IPS-11a (cell line): Measurements from ENCODE around the gene DEFB114.

Source experiments
- H3K4me3 ChIP-seq: one replicate; pipeline ENCODE4 v1.5.1; 2013; ENCODE audit warnings: low read depth, low read length, control low read depth

The DEFB114 gene

DNA sequence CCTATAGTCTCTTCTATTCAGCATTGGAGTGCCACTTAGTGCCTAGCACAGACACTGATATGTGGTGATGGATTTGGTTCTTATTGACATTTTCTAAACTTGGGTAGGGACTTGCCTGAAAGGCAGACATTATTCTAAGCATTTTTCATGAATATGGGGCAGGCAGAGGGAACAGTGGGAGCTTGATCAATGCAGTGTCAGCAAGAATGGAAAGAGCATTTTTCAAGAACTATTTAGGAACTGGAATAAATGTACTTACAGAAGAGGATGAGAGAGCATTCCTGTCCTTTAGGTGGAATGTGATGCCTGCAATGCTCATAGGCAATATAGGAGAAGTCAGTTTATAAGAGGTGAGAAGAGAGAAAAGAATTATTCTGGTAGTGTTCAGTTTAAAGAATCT lies 26.2 kb downstream of the DEFB114 start:
- no peak overlapping the region for H3K4me3 ChIP-seq

DNA sequence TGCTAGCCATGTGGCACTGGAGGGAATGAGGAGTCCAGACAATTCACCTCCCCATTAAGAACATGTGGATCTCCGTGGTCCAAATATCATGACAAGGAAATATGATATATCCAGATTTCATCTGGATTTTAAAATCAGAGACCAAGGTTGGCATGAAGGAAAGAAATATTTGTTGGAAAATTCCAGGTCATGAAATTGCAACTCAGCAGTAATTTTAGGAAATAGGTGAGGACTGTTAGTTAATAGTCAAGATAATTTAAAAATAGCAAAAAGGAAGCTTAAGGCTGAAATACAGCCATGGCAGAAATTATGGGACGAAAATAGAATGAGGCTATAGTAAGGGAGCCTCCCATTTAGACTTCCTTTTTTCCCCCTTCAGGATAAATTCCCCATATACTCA lies 26.9 kb downstream of the DEFB114 start:
- no peak overlapping the region for H3K4me3 ChIP-seq

DNA sequence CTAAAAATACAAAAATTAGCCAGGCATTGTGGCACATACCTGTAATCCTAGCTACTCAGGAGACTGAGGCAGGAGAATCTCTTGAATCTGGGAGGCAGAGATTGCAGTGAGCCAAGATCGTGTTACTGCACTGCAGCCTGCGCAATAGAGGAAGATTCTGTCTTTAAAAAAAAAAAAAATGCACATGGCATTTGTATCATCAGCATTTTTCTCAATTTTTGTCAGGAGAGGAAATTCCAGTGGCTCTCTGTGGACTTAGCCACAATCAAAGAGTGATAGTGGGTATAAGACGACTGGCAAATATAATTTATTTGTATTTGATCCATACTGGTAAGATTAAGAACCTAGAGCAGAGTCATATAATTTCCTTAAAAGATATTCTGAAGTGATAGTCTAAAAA lies 28.6 kb downstream of the DEFB114 start:
- no peak overlapping the region for H3K4me3 ChIP-seq

DNA sequence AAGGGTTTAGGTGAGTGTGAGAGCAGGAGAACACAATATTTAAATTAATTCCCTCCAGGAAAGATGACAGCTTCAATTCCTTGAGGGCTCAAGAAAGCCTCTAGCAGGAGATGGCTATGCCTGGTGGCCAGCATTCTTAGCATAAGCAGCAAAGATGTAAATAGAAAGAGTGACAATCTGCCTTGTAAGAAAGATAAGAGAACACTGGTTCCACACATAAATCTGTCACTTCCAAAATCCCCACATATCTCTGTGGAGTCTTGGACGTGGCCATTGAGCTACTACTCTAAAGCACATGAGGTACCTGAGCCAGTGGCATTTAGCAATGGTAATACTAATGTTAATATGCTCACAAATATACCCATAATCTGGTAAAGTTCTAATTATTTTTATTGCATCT lies 29.2 kb downstream of the DEFB114 start:
- H3K4me3 ChIP-seq: no peak overlapping the region

DNA sequence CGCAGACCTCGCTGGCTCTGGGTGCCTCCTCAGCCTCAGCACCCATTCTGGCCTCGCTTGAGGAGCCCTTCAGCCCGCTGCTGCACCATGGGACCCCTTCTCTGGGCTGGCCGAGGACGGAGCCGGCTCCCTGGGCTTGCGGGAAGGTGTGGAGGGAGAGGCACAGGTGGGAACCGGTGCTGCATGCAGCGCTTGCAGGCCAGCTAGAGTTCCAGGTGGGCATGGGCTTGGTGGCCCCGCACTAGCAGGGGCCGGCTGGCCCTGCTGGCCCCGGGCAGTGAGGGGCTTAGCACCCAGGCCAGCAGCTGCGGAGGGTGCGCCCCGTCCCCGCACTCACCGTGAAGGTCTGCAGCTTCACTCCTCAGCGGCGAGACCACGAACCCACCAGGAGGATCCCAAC lies 30.4 kb downstream of the DEFB114 start:
- H3K4me3 ChIP-seq: no peak overlapping the region

DNA sequence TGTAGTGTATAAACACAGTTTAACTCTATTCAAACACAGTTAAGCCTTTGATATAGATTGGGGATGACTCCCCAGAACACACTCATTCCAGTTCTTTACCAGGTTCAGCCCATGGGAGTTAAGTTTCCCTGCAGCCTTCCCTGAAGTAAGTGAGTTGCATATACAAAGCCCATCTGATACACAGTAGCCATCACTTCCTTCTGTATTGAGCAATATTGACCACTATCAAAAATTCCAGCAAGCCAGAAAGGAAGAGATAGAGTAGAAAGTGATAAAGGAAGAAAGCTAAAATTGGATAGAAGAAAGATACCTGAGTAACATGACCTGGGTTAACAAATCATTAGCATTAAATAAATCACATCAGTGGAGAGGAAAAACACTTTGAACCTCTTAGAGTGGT lies 34.6 kb downstream of the DEFB114 start:
- no peak overlapping the region for H3K4me3 ChIP-seq

DNA sequence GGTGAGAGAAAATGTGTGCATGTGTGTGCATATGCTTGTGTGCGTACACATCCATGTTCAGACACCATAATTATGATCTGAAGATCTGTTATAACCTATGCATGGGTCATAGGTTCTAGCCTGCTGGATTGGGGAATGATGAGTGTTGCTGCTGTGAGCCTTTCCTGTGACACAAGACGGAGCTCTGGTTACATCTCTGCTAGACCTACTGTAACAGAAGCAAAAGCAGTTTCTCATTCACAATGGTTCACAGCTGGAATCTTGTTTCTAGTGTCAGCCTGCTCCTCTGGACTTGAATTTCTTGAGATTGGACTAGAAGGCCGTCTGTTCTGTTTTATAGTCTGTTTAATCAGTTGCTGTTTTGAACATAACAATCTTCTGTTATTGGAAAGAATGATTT lies 40.1 kb downstream of the DEFB114 start:
- H3K4me3 ChIP-seq: no peak overlapping the region

DNA sequence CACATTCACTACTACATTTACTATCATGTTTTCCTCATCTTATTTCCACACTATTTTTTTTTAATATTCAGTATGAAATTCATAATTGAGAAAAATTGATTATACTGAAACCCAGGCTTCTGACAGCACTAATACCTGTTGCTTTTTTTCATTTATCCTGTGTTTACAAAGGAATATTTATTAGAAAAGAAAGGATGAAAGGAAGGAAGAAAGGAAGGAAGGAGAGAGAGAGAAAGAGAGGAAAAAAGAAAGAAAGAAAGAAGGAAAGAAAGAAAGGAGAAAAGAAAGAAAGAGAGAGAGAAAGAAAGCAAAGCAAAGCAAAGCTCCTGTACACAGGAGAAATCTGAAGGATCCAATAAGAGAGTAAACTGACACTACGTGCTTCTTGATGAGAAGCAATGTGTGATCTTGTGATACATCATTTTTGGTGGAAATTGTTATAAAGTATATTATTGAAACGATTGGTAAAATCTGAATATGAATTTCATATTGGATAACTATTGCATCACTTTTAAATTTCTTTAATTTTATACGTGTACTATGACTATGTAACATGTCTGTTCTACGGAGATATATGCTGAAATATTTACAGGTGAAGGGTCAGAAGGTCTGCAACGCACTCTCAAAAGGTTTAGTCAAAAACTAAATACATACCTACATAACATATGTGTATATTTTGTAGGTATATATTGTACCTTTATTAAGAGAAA lies 43.9 kb downstream of the DEFB114 start:
- H3K4me3 ChIP-seq: no peak overlapping the region

DNA sequence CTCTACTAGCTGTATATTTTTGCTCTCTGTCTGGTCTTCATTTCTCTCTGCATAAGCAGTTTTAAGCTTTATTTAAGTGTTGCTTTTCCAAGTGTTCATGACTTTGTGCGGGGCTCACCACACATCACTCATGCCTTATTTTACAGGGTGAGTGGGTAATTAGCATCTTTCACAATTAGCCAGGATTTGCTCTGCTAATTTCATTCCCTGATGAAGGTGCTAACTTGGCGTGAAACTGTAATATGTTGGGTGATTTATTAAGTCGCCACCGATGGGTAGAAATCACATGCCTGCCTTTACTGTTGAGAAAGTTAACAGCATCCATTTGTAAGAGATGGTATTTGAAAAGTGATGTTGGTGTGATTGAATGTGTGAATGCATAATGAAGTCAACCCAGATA lies 44.7 kb downstream of the DEFB114 start:
- no peak overlapping the region for H3K4me3 ChIP-seq

DNA sequence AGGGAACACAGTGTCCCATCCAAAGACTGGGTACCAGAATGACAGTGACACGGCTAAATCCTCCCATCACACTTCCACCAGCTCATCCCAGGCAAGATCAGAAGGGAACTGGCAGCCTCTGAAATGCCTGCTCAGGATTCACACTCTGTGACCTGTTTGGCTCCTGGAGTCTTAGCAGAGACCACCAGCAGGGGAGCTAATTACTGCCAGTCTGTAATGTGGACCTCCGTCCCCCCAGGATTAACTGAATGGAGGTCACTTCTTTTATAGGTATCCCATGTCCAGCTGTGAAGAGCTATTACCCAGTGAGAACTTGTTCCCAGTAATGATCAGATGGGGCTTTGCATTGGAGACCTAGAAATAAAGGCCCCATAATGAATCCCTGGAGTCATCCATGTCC lies 45.2 kb downstream of the DEFB114 start:
- no peak overlapping the region for H3K4me3 ChIP-seq

DNA sequence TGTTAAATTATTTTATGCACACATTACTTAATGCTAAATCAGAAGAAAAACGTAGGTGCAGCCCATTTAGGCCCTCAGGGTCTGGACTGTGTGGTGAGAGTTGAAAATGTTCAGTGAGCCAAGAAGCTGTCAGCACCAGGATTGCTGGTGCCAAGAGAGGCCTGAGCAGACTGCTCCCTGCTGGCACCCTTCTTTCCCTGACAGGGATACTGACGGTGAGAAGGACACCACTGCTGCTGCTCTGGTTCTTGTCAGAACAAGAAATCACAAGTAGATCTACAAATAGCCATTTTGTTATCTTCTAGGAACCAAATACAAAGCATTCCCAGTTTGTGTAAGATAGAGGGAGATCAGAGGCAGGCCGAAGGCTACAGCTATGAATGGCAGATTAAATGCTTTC lies 48.9 kb downstream of the DEFB114 start:
- no peak overlapping the region for H3K4me3 ChIP-seq

DNA sequence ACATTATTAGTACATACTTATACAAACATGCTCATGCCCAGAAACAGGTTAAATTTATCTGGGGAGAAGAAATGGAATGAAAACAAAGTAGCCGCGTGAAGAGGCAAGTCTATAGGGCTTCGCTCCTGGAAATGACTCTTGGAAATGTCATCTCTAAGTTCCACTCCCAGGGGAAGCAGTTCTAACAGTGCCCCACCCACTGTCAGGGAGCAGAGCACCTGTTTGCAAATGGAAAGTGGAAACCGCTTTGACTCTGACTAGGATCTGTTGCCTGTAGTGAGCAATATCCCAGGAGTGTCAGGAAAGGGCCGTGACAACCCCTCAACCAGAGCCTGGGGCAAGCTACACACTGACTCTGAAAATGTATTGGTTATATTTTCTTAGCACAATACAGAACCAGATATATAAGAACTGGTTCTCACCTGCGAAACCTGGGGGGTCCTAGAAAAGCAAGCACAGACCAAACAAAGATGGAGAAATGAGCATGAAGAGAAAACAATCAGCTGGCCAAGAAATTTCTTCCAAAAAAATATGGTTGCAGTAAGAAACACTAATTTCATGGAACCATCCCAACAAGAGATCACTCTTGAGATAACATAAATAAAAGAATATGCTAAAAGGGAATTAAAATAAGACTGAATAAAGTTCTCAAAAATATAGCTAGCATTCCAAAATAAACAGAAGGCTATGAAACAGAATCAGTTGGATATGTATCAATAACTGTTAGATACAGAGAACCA lies 50.2 kb downstream of the DEFB114 start:
- H3K4me3 ChIP-seq: no peak overlapping the region

DNA sequence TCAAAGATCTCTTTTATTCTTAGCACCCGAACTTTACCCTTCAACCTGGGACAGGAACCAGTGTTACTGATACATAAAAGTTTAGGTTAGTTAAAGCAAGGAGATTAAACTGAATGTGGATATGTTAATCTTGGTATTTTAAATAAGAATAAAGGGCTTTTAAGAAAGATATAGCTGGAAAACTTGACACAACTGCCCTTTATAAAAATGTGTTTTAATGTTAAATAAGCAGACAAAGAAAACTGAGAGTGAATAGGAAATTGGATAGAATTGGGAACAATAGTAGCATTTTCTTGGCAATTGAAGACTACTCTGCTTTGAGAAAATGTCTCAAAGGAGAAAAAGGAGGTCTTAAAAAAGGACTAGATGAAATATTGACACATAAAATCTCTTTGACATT lies 51.8 kb downstream of the DEFB114 start:
- H3K4me3 ChIP-seq: no peak overlapping the region

DNA sequence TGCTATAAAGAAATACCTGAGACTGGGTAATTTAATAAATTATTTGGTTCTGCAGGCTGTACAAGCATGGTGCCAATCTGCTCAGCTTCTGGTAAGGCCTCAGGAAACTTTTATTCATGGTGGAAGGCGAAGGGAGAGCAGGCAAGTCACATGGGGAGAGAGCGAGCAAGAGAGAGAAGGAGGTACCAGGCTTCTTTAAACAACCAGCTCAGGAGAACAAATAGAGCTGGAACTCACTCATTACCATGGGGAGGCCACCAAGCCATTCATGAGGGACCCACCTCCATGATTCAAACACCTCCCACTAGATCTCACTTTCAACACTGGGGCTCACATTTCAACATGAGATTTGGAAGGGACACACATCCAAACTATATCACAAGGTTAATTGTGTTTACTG lies 52.7 kb downstream of the DEFB114 start:
- H3K4me3 ChIP-seq: no peak overlapping the region
